Measurements from ENCODE around the gene GPA33.

DNA sequence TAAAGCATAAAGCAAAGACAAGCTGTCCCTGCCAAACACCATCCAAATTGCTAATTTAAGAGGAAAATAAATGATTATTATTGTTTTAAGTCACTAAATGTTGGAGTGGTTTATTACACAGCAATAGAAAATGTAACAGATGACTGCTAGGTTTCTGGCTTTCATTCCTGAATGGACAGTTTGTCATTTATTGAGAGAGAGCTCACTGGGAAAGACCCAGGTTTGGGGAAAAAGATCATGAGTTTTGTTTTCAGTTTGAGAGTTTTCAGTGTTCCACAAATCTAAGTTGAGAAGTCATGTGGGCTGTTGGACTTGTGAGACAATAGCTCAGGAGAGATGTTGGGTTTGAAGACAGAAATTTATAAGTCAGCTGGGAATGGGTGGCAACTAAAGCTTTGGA is 5.4 kb downstream of the GPA33 start:
- no peak for TF ChIP-seq SMAD1 (IDR thresholded peaks at IDR 0.05; ENCODE audit: low read depth, partially characterized antibody)
- TF ChIP-seq NRF1 (conservative IDR thresholded peaks at IDR 0.05; ENCODE audit: low read depth, low read length): no peak
